Cardiac fibroblast (primary cell): Measurements from ENCODE around the gene IMP4.

Experiments
- DNase-seq, 2 donors: peaks; one replicate each; pipeline versions ENCODE4 v3.0.0 to v3.0.0-alpha.2; 2010; ENCODE audit warnings: low read depth in 2 of 2
- H3K4me3 ChIP-seq, 2 donors: replicated peaks in 1 of 2; 1 replicate in 1 of 2; 2 replicates in 1 of 2; pipeline ENCODE4 v1.5.1; 2011; ENCODE audit warnings: low read depth in 2 of 2, low read length in 2 of 2, mild to moderate bottlenecking in 2 of 2, moderate library complexity in 1 of 2
- TF ChIP-seq, protein P1 (sequence below): IDR thresholded peaks from one replicate; pipeline ENCODE4 v1.5.1; 2011; ENCODE audit warnings: low read depth, mild to moderate bottlenecking, low read length, inconsistent platforms

Gene IMP4, protein sequence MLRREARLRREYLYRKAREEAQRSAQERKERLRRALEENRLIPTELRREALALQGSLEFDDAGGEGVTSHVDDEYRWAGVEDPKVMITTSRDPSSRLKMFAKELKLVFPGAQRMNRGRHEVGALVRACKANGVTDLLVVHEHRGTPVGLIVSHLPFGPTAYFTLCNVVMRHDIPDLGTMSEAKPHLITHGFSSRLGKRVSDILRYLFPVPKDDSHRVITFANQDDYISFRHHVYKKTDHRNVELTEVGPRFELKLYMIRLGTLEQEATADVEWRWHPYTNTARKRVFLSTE

DNA sequence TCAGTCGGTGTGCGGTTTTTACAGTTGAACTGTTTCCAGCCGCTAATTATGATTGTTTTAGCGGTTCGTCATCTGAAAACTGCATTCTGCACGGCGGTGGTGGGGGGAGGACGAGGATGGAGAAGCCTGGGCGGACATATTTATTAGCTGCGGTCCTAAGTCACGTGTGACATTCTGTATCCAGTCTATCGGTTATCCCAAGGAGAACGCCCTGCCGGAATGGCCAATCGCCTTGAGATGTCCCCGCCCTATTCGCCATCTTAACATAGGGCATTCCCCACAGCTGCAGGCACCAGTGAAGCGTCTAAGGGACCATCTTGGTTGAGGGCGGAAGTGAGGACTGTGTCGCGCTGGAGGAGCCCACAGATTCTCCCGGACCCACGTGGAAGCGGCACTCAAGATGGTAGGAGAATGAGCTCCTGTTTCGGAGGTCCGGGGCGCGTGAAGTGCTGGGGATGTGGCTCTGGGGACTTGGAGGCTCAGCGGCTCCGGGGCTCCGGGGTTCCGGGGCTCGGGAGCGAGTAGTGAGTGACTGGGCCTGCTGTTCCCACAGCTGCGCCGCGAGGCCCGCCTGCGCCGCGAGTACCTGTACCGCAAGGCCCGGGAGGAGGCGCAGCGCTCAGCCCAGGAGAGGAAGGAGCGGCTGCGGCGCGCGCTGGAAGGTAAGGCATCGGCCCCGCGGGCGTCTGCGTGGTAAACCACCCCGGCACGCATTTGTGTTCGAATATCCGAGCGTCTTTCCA is at the start of gene IMP4:
Gene IMP4, plus strand, starts transcription at position 365 of the 743 bp plus-strand sequence. Its CDS starts 36 bp downstream, at position 401.
- TF ChIP-seq, protein P1, sequence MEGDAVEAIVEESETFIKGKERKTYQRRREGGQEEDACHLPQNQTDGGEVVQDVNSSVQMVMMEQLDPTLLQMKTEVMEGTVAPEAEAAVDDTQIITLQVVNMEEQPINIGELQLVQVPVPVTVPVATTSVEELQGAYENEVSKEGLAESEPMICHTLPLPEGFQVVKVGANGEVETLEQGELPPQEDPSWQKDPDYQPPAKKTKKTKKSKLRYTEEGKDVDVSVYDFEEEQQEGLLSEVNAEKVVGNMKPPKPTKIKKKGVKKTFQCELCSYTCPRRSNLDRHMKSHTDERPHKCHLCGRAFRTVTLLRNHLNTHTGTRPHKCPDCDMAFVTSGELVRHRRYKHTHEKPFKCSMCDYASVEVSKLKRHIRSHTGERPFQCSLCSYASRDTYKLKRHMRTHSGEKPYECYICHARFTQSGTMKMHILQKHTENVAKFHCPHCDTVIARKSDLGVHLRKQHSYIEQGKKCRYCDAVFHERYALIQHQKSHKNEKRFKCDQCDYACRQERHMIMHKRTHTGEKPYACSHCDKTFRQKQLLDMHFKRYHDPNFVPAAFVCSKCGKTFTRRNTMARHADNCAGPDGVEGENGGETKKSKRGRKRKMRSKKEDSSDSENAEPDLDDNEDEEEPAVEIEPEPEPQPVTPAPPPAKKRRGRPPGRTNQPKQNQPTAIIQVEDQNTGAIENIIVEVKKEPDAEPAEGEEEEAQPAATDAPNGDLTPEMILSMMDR = peak; percentile 33
- DNase-seq = peak; percentile 99 to 100
- peak within 1 kb of the TSS; percentile 71 to 92 for H3K4me3 ChIP-seq

GRCh38 chr2:130300258-130300969 is 42.3 kb upstream of the IMP4 start:
- no peak for DNase-seq
- TF ChIP-seq, protein P1 = no peak
- no peak overlapping the region for H3K4me3 ChIP-seq

GRCh38 chr2:130300970-130301348 is 41.7 kb upstream of the IMP4 start:
- DNase-seq = no peak
- TF ChIP-seq, protein P1 = no peak
- no peak overlapping the region for H3K4me3 ChIP-seq

DNA sequence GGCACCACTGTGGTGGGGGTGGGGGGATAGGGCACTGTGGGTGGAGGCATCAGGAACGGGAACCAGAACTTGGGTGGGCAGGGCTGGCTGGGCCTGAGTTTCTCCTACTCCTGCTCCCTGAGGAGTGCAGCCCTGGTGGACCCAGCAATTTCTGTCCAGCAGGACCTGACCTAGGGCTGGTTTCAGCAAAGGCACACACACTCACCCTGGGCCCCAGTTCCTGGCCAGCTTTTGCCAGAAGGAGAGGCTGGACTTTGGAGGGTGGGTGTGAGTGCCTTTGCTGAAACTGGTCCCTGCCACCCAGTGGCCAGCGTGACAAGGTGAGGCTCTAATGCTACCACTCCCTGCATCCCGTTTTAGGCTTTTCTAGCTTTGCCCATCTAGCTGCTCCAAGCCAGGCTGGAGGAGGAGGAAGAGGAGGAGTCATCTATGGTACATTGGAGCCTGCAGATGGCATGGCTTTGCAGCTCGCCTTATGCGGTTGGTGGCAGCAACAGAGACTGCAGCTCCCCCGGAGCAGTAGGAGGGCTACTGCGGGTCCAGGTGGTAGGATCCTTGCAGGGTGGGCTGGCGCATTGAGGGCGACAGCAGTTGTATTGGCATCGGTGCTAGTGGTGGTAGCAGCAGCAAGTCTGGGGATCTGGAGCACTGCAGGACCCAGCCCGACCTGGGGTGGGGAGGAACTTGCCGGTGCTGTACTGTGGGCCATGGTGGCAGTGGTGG is 40.4 kb upstream of the IMP4 start:
- TF ChIP-seq, protein P1 = no peak
- H3K4me3 ChIP-seq = no peak overlapping the region
- DNase-seq = no peak

GRCh38 chr2:130303169-130303568 is 39.5 kb upstream of the IMP4 start:
- TF ChIP-seq, protein P1 = no peak
- H3K4me3 ChIP-seq = no peak overlapping the region
- DNase-seq = no peak

DNA sequence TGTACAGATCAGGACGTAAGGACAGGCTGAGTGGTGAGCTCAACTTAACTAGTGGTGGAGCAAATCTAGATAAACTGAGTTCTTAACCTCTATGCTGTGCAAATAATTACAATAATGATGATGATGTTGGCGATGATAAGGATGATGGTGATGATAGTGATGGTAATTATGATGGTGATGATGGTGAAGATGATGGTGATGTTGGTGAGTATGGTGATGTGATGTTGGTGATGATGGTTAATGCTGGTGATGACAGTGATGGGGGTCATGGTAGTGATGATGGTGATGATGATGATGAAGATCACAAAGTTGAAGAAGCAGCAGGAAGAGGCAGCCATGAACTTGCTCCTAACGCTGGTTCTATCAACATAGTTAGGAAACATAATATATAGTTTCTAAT is 38.0 kb upstream of the IMP4 start:
- TF ChIP-seq, protein P1 = no peak
- no peak for DNase-seq
- no peak overlapping the region for H3K4me3 ChIP-seq
